HepG2 (cell line): ENCODE measurements around the gene NAP1L4. TPM values are rescaled to one million over a fixed set of nuclear protein-coding genes. Genes with fewer than 3 reads are reported as not detected.

Experiments
- HDAC2 ChIP-seq: sonication (generic); formaldehyde crosslinking; IDR thresholded peaks from 2 replicates; pipeline ENCODE4 v1.4.0; 2020; ENCODE audit warnings: missing genetic modification reagents
- THAP11 ChIP-seq: IDR thresholded peaks from 2 replicates; pipeline ENCODE4 v1.6.1; 2016; ENCODE audit warnings: missing biosample characterization, missing genetic modification reagents
- ZBTB7A ChIP-seq: sonication (generic); formaldehyde crosslinking; IDR thresholded peaks from 2 replicates; pipeline ENCODE4 v1.8.0; 2022; ENCODE audit warnings: mild to moderate bottlenecking, missing genetic modification reagents
- ZNF251 ChIP-seq: sonication (generic); formaldehyde crosslinking; IDR thresholded peaks from 2 replicates; pipeline ENCODE4 v1.9.0; 2021; ENCODE audit warnings: mild to moderate bottlenecking, missing genetic modification reagents
- ZNF501 ChIP-seq: sonication (generic); formaldehyde crosslinking; IDR thresholded peaks from 2 replicates; pipeline ENCODE4 v1.5.1; 2020; ENCODE audit warnings: mild to moderate bottlenecking, moderate library complexity, missing genetic modification reagents
- ZNF607 ChIP-seq: sonication (generic); formaldehyde crosslinking; IDR thresholded peaks from 2 replicates; pipeline ENCODE4 v1.5.1; 2020; ENCODE audit warnings: missing genetic modification reagents, mild to moderate bottlenecking, borderline replicate concordance
- ZNF790 ChIP-seq: sonication (generic); formaldehyde crosslinking; IDR thresholded peaks from 2 replicates; pipeline ENCODE4 v1.8.0; 2022; ENCODE audit warnings: missing genetic modification reagents, mild to moderate bottlenecking, borderline replicate concordance
- ZSCAN12 ChIP-seq: sonication (generic); formaldehyde crosslinking; IDR thresholded peaks from 2 replicates; pipeline ENCODE4 v1.9.0; 2021; ENCODE audit warnings: mild to moderate bottlenecking, missing genetic modification reagents
- polyA plus RNA-seq, 8 experiments: library from polyadenylated mRNA; depleted of rRNA in 3 of 8; stranded (reverse) in 7 of 8; unstranded in 1 of 8; fragments of >200 nt; fragmentation: Illumina TruSeq in 4 of 8; extraction: Trizol in 4 of 8; gene quantifications; 2 replicates each; pipeline versions ENCODE4 v1.2.1 to v1.2.3, GENCODE V29; 2011 to 2016; ENCODE audit warnings: low read depth in 4 of 8, missing spikeins in 1 of 8, mixed read lengths in 1 of 8; ENCODE audit not compliant: insufficient read depth in 1 of 8
- total RNA-seq, 5 experiments: library from RNA; depleted of rRNA; stranded (reverse); fragments of >200 nt; fragmentation: Illumina TruSeq; extraction: Trizol; gene quantifications; 2 replicates each; pipeline ENCODE4 v1.2.3, GENCODE V29; 2016; ENCODE audit warnings: low read depth in 1 of 5
- TF ChIP-seq, protein P1 (sequence below): IDR thresholded peaks from 2 replicates; pipeline ENCODE4 v1.6.1; 2016; ENCODE audit warnings: low read depth, missing genetic modification reagents, missing compliant biosample characterization
- TF ChIP-seq, protein P2 (sequence below): sonication (generic); formaldehyde crosslinking; IDR thresholded peaks from 2 replicates; pipeline ENCODE4 v1.8.0; 2022; ENCODE audit warnings: missing genetic modification reagents, mild to moderate bottlenecking, moderate library complexity, borderline replicate concordance
- TF ChIP-seq, protein P3 (sequence below): sonication (generic); formaldehyde crosslinking; IDR thresholded peaks from 2 replicates; pipeline ENCODE4 v1.4.0; 2020; ENCODE audit warnings: missing genetic modification reagents
- TF ChIP-seq, protein P4 (sequence below): sonication (generic); formaldehyde crosslinking; conservative IDR thresholded peaks from 2 replicates; pipeline ENCODE4 v1.8.1; 2023; ENCODE audit warnings: missing genetic modification reagents

The NAP1L4 gene
- total and polyA plus RNA-seq, 2 of the 13 experiments (the other 11 are each of a cell fraction or from before 2014, with no cell fraction given) = 64.0 to 186 TPM

DNA sequence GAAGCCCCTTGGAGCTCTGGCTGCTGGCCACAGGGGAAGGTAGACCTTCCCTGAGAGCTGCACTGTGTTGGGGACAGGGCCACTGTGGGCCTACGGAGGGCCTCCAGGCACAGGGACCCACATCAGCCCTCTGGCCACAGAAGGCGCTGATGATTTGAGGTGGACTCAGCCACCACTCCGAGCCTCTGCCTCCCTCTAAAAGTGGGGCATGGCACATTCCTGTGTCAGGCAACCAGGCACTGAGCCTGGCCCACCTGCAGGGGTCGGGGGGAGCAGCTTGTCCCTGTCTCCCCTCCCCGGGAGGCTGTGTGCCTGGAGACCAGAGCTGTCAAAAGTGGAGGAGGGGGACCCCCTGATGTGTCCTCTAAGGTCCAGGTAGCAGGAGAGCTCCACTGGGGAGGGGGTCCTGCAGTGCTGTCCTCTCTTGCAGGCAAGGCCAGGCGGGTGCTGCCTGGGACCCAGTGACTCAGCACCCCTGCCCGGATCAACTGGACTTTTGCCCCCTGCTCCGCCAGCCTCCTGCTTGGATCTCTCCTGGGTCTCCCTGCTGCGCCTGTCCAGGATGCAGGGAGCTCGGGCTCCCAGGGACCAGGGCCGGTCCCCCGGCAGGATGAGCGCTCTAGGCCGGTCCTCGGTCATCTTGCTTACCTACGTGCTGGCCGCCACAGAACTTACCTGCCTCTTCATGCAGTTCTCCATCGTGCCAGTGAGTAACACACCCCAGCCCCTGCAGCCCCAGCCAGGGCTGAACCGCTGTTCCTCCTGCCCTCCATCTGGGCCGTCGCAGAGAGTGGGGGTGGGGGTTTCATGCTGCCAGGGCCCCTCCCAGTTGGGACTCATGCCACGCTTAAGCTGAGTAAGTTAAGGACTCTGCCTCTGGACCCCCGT, 89.1 kb downstream of the NAP1L4 start (continued):
- TF ChIP-seq, protein P1, sequence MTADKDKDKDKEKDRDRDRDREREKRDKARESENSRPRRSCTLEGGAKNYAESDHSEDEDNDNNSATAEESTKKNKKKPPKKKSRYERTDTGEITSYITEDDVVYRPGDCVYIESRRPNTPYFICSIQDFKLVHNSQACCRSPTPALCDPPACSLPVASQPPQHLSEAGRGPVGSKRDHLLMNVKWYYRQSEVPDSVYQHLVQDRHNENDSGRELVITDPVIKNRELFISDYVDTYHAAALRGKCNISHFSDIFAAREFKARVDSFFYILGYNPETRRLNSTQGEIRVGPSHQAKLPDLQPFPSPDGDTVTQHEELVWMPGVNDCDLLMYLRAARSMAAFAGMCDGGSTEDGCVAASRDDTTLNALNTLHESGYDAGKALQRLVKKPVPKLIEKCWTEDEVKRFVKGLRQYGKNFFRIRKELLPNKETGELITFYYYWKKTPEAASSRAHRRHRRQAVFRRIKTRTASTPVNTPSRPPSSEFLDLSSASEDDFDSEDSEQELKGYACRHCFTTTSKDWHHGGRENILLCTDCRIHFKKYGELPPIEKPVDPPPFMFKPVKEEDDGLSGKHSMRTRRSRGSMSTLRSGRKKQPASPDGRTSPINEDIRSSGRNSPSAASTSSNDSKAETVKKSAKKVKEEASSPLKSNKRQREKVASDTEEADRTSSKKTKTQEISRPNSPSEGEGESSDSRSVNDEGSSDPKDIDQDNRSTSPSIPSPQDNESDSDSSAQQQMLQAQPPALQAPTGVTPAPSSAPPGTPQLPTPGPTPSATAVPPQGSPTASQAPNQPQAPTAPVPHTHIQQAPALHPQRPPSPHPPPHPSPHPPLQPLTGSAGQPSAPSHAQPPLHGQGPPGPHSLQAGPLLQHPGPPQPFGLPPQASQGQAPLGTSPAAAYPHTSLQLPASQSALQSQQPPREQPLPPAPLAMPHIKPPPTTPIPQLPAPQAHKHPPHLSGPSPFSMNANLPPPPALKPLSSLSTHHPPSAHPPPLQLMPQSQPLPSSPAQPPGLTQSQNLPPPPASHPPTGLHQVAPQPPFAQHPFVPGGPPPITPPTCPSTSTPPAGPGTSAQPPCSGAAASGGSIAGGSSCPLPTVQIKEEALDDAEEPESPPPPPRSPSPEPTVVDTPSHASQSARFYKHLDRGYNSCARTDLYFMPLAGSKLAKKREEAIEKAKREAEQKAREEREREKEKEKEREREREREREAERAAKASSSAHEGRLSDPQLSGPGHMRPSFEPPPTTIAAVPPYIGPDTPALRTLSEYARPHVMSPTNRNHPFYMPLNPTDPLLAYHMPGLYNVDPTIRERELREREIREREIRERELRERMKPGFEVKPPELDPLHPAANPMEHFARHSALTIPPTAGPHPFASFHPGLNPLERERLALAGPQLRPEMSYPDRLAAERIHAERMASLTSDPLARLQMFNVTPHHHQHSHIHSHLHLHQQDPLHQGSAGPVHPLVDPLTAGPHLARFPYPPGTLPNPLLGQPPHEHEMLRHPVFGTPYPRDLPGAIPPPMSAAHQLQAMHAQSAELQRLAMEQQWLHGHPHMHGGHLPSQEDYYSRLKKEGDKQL = no peak
- TF ChIP-seq, protein P2, sequence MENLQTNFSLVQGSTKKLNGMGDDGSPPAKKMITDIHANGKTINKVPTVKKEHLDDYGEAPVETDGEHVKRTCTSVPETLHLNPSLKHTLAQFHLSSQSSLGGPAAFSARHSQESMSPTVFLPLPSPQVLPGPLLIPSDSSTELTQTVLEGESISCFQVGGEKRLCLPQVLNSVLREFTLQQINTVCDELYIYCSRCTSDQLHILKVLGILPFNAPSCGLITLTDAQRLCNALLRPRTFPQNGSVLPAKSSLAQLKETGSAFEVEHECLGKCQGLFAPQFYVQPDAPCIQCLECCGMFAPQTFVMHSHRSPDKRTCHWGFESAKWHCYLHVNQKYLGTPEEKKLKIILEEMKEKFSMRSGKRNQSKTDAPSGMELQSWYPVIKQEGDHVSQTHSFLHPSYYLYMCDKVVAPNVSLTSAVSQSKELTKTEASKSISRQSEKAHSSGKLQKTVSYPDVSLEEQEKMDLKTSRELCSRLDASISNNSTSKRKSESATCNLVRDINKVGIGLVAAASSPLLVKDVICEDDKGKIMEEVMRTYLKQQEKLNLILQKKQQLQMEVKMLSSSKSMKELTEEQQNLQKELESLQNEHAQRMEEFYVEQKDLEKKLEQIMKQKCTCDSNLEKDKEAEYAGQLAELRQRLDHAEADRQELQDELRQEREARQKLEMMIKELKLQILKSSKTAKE = no peak
- TF ChIP-seq, protein P3, sequence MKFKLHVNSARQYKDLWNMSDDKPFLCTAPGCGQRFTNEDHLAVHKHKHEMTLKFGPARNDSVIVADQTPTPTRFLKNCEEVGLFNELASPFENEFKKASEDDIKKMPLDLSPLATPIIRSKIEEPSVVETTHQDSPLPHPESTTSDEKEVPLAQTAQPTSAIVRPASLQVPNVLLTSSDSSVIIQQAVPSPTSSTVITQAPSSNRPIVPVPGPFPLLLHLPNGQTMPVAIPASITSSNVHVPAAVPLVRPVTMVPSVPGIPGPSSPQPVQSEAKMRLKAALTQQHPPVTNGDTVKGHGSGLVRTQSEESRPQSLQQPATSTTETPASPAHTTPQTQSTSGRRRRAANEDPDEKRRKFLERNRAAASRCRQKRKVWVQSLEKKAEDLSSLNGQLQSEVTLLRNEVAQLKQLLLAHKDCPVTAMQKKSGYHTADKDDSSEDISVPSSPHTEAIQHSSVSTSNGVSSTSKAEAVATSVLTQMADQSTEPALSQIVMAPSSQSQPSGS (CRISPR knock-in tag) = no peak
- no peak for TF ChIP-seq ZSCAN12 (CRISPR knock-in tag)
- no peak for TF ChIP-seq ZNF251 (CRISPR knock-in tag)
- TF ChIP-seq HDAC2 = no peak
- TF ChIP-seq, protein P4, sequence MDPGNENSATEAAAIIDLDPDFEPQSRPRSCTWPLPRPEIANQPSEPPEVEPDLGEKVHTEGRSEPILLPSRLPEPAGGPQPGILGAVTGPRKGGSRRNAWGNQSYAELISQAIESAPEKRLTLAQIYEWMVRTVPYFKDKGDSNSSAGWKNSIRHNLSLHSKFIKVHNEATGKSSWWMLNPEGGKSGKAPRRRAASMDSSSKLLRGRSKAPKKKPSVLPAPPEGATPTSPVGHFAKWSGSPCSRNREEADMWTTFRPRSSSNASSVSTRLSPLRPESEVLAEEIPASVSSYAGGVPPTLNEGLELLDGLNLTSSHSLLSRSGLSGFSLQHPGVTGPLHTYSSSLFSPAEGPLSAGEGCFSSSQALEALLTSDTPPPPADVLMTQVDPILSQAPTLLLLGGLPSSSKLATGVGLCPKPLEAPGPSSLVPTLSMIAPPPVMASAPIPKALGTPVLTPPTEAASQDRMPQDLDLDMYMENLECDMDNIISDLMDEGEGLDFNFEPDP (CRISPR knock-in tag) = no peak
- TF ChIP-seq ZBTB7A = peak; percentile 90
- TF ChIP-seq ZNF501 = no peak
- TF ChIP-seq ZNF607 (CRISPR knock-in tag) = no peak; the same call in 1 of the 2 replicates
- TF ChIP-seq THAP11 (CRISPR knock-in tag) = peak; percentile 53
- no peak for TF ChIP-seq ZNF790 (CRISPR knock-in tag)
